Renal pelvis (tissue), 4 donors: ENCODE results near the gene GASK1B. TPM values are rescaled to one million over a fixed set of nuclear protein-coding genes. Genes with fewer than 3 reads are reported as not detected.

ENCODE experiments used
- DNase-seq: peaks from one replicate; pipeline ENCODE4 v3.0.0-alpha.2; 2013
- polyA plus RNA-seq, 3 donors: library from polyadenylated mRNA; unstranded; fragments of 120-200 nt; gene quantifications; one replicate each; pipeline ENCODE4 v1.2.1, GENCODE V29; 2013; ENCODE audit not compliant: insufficient read length in 3 of 3

Gene GASK1B
- polyA plus RNA-seq, 3 donors: 29.9 to 35.5 (median 33.5) TPM

DNA sequence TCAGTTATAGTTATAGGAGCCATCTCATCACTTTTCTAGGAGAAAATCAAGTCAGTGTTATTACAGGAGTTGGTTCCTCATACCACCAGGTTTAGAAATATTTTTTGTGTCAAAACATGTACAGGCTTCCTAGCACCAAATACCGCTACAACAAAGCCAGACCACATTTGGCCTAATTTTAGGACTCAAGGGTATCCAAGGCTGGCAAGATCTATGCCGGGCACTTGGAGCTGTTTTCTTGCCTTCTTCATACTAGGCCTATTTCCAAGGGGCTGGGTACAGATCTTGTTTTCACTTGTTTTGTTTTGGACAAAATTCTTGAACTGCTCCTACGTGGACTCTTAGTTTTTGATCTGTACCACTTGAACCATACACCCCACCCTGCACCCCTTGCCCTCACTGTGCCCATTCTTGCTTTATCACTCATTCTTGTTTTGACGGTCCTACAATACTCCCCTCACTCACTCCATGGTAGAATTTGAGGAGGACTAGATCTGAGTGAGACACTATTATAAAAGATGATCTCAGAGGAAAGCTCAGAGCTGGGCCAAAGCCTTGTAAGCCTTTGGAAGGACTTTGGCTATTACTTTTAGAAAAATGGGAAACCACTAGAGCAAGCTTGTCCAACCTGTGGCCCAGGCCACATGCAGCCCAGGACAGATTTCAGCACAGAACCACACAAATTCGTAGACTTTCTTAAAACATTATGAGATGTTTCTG, 19.8 kb upstream of the GASK1B start:
- no peak for DNase-seq

DNA sequence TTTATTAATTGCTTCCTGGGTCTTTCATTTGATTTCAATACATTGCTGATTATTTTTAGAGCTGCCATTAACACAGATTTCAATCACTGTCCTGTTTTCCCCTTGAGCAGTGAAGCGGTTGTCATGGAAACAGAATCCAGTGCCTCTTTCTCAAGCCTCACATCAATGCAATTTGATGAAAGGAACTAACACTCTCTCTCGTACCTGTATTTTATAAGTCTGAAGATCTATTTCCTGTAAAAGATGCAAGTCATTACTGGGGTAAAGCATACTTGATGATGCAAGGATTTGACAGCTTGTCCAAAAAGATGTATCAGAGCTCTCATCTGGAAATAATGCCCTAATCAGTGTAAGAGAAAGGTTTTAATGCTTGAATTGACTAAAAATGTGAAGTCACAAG, 17.9 kb upstream of the GASK1B start:
- DNase-seq: no peak

- no peak for DNase-seq
Observed at GRCh38 chr4:158189422-158189821, 16.6 kb upstream of the GASK1B start.

DNA sequence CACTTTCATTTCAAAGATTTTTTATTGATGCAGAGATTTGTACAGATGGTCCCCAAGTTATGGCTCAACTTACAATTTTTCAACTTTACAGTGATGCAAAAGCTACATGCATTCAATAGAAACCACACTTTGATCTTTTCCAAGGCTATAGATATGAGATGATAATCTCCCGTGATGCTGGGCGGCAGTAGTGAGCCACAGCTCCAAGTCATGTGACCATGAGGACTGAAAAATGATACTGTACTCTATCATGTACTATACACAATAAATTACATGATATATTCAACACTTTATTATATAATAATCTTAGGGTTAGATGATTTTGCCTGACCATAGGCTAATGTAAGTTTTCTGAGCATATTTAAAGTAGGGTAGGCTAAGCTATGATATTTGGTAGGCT, 14.0 kb upstream of the GASK1B start:
- DNase-seq: no peak

GRCh38 chr4:158182736-158183135, 9.9 kb upstream of the GASK1B start:
- DNase-seq: no peak

DNA sequence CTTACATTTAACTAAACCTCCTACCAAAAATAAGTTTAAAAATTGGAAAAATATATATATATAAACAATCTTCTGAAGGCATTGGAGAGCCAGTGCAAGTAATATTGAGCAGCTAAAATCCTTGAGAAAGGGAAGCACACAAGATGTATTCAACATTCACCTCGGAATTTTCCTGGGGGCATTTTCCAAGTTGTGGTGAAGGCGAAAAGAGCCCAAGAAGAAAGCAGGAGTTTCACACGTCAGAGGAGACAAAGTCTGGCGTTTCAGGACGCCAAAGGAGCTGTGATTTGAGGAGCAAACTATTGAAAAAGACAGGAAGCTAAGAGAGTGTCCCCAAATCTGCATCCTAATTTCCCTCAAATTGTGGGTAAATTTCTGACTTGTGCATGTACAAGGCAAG, 9.1 kb upstream of the GASK1B start:
- no peak for DNase-seq

DNA sequence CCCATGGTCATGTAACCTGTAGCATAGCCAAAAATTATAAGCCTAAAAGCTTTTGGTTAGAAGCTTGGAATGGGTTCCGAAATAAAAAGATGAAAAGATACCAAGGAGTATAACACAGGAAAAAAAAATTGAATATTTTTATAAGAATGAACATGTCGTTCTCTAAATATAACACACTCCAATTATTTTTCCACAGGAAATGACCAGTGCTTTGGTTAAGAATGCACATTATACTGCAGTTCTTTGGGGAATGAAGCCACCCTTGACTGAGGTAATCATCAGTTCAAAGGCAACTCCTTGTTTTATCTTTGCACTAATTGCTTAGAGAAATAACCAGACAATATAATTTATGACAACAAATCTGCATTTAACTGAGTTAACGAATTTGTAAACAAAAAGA, 6.6 kb upstream of the GASK1B start:
- no peak for DNase-seq

GRCh38 chr4:158176776-158177175, 4.0 kb upstream of the GASK1B start:
- DNase-seq: no peak

GRCh38 chr4:158176108-158176507, 3.3 kb upstream of the GASK1B start:
- DNase-seq: no peak

DNA sequence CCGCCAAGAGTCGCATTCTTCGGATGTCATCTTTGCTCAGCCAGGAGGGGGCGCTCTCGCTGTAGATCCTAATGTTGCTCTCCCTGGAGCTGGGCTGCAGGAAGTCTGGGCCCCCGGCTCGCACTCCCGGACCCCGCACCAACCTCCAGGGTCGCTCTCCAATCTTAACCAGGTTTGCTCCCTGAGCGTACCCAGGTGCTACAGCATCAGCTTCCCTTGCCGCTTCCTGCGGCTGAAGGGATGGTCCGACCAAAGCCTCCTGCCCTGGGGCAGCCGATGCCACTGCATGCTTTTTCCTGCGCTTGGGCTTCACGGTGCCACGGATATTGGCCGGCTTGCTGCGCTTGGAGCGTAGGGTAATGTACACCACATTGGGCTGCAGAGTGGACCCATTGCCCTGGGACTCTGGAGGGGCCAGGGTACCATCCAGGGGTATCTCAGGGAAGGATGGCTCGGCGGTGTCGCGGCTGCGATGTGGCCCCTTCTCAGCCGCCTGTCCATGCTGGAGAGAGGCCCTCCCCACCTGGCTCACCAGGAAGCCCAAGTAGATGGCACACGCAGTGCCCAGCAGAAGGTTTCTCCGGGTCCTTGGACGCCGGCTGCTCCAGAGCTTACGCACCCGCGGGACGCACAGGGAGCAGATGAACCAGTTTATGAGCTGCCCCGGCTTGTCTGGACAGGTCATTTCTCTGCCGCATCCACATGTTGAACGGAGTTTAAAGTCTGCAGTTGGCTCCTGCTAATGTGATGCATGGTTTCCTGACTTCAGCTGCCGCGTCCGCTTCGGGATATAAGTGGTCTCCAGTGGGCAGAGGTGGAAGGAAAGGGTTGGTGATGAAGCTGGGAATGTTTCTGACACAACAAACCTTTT, 1.9 kb downstream of the GASK1B start:
- DNase-seq: no peak

DNA sequence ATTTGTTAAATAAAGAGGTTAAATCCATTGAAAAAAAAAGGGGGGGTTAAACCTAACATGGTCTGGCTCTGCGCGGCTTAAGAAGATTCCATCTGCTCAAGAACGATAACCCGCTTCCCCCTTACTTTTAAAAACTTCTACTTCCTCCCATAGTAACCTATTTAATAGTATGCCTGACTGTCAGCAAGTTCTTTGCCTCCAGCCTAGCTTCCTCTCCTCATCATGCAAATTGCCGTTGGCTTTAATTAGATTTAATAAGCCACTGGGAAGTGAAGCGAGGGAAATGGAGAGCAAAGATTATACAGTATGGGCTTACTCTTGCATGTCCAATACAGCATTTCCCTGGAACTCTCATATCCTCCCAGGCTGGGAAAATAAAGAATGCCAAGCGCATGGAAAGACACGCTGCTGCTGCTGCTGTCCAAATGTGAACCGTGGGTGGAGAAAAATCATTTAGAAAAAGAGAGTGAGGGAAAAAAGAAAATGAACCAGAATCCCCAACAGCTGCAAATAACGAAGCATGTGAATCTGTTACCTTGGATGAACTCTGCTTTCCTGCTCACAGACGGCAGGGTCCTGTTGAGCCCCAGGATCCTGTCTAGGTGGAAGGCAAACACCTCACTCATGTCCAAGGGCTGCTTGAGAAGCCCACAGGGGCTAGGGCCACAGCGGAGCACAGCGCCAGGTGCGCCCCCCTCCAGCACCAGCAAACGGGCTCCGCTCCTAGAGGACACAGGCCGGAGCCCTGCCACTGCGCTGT, 2.7 kb downstream of the GASK1B start:
- DNase-seq: no peak

GRCh38 chr4:158169506-158169905, 3.3 kb downstream of the GASK1B start:
- DNase-seq: no peak

DNA sequence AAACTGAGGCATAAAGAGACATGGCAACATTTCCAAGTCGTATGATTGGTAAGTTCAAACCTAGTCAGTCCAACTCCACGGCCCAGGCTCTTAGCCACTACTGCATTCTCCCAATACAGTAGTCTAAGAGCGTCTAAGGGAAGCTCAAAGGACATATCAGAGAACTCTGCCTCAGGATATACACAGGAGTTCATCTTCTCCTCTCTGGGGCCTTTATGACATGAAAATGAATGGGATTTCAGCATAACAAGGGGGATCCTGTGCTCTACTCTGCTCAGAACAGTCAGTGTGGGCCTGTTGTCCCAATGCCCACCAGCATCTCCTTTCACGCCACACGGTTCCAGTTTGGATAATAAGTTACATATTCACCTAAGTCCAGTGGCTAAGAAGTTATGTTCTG, 4.2 kb downstream of the GASK1B start:
- no peak for DNase-seq

- no peak for DNase-seq
Observed at GRCh38 chr4:158166701-158167100, 6.1 kb downstream of the GASK1B start.

DNA sequence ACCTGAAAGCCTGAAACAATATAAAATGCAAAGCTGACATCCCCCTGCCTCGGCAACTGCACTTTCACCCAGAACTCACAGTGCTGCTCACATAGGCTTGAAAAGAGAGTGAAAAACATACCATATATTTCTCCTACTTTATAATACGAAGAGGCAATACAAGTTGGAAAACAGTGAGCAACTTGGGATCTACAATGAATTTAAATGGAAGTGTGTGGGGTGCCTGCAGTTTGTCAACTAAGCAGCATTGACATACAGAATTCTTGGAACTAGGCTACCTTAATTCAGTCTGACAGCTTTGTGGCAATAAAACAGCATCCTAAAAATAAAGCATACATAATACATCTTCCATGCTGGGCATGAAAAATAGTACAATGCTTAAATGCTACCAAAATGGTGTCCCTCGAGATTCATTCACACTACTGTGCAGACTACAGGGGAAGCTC, 8.0 kb downstream of the GASK1B start:
- DNase-seq: no peak

GRCh38 chr4:158163941-158164767, 8.7 kb downstream of the GASK1B start:
- DNase-seq: no peak

GRCh38 chr4:158162631-158163030, 10.2 kb downstream of the GASK1B start:
- no peak for DNase-seq

- DNase-seq: no peak
Observed at GRCh38 chr4:158161551-158162354, 11.1 kb downstream of the GASK1B start.

- DNase-seq: no peak
Observed at GRCh38 chr4:158159718-158160094, 13.1 kb downstream of the GASK1B start.

DNA sequence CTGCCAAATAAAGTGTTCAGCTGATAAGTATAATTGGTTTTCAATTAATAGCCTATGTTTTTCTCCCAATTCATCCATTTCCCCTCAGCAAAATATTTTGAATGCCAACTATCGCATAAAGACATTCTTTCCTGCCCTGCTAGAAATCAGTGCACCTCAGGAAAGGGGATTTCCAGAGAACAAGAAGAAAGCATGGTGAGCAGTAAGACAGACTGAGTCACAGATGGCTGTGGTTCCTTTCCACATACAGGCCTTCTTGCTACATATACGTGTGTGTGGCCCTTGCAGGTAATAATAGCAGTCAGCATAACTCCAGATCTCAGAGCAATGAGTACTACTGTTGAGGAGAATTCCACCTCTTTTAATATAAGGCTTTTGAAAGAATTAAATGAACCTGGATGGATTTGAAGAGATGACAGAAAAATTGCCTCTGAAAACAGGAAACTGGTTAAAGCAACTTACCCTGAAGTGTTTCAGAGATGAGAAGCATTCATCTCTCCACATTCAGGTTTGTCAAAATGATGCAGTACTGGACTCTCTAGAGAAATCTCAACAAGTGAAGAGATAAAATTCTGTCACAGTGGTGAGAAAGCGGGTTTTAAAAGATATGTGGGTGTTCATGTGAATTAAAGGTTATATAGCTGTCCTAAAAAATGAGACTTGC, 13.6 kb downstream of the GASK1B start:
- no peak for DNase-seq
